Measurements from ENCODE around the gene CCNL2. TPM values are rescaled to one million over a fixed set of nuclear protein-coding genes. Genes with fewer than 3 reads are reported as not detected.

CCNL2 gene
- total RNA-seq, 4 donors from 2014 or later, result 167 to 307 (median 215) TPM

DNA sequence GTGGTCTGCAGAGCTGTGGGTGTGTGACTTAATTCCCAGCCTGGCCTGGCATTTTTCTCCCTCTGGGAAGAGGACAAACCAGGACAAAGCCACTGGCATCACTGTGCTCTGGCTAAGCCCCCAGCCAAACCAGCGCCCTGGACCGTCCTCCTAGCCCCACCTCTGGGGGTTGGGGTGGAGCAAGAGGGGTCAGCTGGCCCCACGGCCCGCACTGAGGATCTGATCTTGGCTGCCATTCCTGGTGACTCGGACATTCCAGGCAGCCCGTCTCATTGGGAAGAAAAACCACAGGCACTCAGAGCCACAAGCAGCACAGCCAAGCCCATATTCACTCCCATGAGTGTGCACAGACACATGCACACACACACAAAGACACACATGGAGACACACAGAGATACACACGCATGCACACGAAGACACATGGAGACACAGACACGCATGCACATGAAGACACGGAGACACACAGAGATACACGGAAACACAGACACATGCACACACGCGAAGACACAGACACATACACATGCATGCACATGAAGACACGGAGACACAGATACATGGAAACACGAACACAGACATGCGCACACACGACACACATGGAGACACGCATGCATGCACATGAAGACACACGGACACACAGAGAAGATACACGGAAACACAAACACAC lies 38.5 kb downstream of the CCNL2 start:
- TF ChIP-seq, protein P1, sequence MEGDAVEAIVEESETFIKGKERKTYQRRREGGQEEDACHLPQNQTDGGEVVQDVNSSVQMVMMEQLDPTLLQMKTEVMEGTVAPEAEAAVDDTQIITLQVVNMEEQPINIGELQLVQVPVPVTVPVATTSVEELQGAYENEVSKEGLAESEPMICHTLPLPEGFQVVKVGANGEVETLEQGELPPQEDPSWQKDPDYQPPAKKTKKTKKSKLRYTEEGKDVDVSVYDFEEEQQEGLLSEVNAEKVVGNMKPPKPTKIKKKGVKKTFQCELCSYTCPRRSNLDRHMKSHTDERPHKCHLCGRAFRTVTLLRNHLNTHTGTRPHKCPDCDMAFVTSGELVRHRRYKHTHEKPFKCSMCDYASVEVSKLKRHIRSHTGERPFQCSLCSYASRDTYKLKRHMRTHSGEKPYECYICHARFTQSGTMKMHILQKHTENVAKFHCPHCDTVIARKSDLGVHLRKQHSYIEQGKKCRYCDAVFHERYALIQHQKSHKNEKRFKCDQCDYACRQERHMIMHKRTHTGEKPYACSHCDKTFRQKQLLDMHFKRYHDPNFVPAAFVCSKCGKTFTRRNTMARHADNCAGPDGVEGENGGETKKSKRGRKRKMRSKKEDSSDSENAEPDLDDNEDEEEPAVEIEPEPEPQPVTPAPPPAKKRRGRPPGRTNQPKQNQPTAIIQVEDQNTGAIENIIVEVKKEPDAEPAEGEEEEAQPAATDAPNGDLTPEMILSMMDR (IDR thresholded peaks at IDR 0.05), result no peak
- TF ChIP-seq POLR2A (IDR thresholded peaks at IDR 0.05), result no peak
- Histone ChIP-seq H3K4me3 (replicated peaks in 1 of 3) (no peak overlapping the region), H3K9me3 (no peaks in the 10 kb centered on the region), H3K27ac (peak overlapping the region in 2 of 3 donors; percentile 86 to 87), H3K4me1 (peaks cover 40 to 59% of the 10 kb centered on the region in 2 donors), H3K36me3 (no peaks in the 10 kb centered on the region), H3K27me3 (no peaks in the 10 kb centered on the region)
- 71 to 76% methylated on average over 17 to 19 of the region's 20 CpGs for WGBS, 2 donors
- peak in 1 of 2 donors; percentile 47 for DNase-seq
- intact Hi-C loops (cut with DNase I), result no loop called here

- peak overlapping the region; percentile 41 to 87 (median 86) for H3K27ac ChIP-seq
- H3K4me1 ChIP-seq, result peaks cover 43 to 67% of the 10 kb centered on the region in 2 donors
- H3K27me3 ChIP-seq, result no peaks in the 10 kb centered on the region
- 29 to 40% methylated on average over 9 to 14 of the region's 28 CpGs for WGBS, 2 donors
- H3K9me3 ChIP-seq, result no peaks in the 10 kb centered on the region
- TF ChIP-seq, protein P1 (IDR thresholded peaks at IDR 0.05), result no peak
- TF ChIP-seq POLR2A (IDR thresholded peaks at IDR 0.05), result no peak
- H3K4me3 ChIP-seq (replicated peaks in 1 of 3), result no peak overlapping the region
- intact Hi-C loops (cut with DNase I), result loop anchor here (5.0 kb wide), 1 partner anchor 43 kb away; no protein-coding TSS in a partner anchor
- DNase-seq, result peak; percentile 65 to 70
- H3K36me3 ChIP-seq, result no peaks in the 10 kb centered on the region
Observed at GRCh38 chr1:1359664-1360468, 39.3 kb downstream of the CCNL2 start.

DNA sequence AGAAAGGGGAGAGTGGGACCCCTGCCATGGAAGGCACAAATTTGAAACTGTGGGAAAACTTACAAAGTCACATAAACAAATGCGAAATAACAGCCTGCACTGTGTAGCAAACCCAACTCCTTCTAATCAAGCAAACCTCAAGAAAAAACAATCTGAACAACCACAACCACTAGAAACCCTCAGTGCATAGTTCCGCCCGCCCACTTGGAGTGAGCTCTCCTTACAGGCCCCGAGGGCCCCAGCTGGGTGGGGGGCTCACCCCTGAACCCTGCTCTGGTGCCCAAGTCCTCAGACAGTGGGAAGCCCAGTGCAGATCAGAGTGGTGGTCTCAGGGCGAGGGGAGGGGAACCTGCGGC lies 39.8 kb downstream of the CCNL2 start:
- H3K27ac ChIP-seq, result peak overlapping the region; percentile 49 to 87 (median 86)
- intact Hi-C loops (cut with DNase I), result loop anchor here (5.0 kb wide), 1 partner anchor 42 kb away; no protein-coding TSS in a partner anchor
- H3K4me1 ChIP-seq, result peaks cover 43 to 73% of the 10 kb centered on the region in 2 donors
- no peak overlapping the region for H3K4me3 ChIP-seq (replicated peaks in 1 of 3)
- no peaks in the 10 kb centered on the region for H3K27me3 ChIP-seq
- no peaks in the 10 kb centered on the region for H3K9me3 ChIP-seq
- DNase-seq, result peak in 1 of 2 donors; percentile 44
- 15 to 42% methylated on average over 4 to 6 of the region's 6 CpGs for WGBS, 2 donors
- no peak for TF ChIP-seq POLR2A (IDR thresholded peaks at IDR 0.05)
- TF ChIP-seq, protein P1 (IDR thresholded peaks at IDR 0.05), result no peak
- peaks cover 0 to 4% of the 10 kb centered on the region in 2 donors for H3K36me3 ChIP-seq

- H3K27ac ChIP-seq, result peak within 1 kb of the TSS; percentile 49 to 87 (median 86)
- intact Hi-C loops (cut with DNase I), result loop anchor here (5.0 kb wide), 1 partner anchor 41 kb away; no protein-coding TSS in a partner anchor
- TF ChIP-seq POLR2A (IDR thresholded peaks at IDR 0.05), result no peak
- TF ChIP-seq, protein P1 (IDR thresholded peaks at IDR 0.05), result no peak
- H3K27me3 ChIP-seq, result no peaks in the 10 kb centered on the region
- H3K9me3 ChIP-seq, result no peaks in the 10 kb centered on the region
- peaks cover 0 to 4% of the 10 kb centered on the region in 2 donors for H3K36me3 ChIP-seq
- peak; percentile 61 to 65 for DNase-seq
- peaks cover 43 to 78% of the 10 kb centered on the region in 2 donors for H3K4me1 ChIP-seq
- 21 to 24% methylated on average over 8 to 18 of the region's 29 CpGs for WGBS, 2 donors
- peak within 1 kb of the TSS in 1 of 3 donors; percentile 28 for H3K4me3 ChIP-seq (replicated peaks in 1 of 3)
Observed at GRCh38 chr1:1358433-1359271, 40.5 kb downstream of the CCNL2 start, which contains the start of gene MXRA8. TSS of gene MXRA8 (minus strand) at chr1:1358555. CDS start at chr1:1358504, 51 bp downstream.
